GM12878 (cell line): ENCODE results near the gene PPP1R7. TPM values are rescaled to one million over a fixed set of nuclear protein-coding genes. Genes with fewer than 3 reads are reported as not detected.
A peak's percentile ranks its signal among the peaks of the same experiment; 100 is the strongest.

Experiments used
- ATAC-seq: fragments of 200-7000 bp; cut with Tn5 transposase; 3 replicates; pipeline ENCODE4 v1.9.1; 2020; ENCODE audit warnings: mild to moderate bottlenecking, moderate library complexity
- BruUV-seq: library from RNA; stranded (reverse); fragments of 400-500 nt; replicated peaks from 2 replicates; lab custom pipeline; 2021; lab: Mats Ljungman, UMichigan
- CTCF ChIA-PET: fragments of 300-600 bp; sonication (Branson Sonifier 250); formaldehyde crosslinking; extraction: SDS; loops from one replicate; lab custom pipeline; 2021; ENCODE audit warnings: inconsistent platforms; lab: Yijun Ruan, JAX
- POLR2A ChIA-PET: fragments of 350-600 bp; formaldehyde crosslinking; extraction: SDS; loops from one replicate; lab custom pipeline; 2021; ENCODE audit warnings: inconsistent platforms; lab: Charles Lee
- RAD21 ChIA-PET: fragments of 300-600 bp; sonication (Branson Sonifier 250); formaldehyde crosslinking; loops from one replicate; lab custom pipeline; 2023; ENCODE audit warnings: antibody characterized with exemption; ENCODE audit not compliant: unreplicated experiment; lab: Charles Lee
- SMC1A ChIA-PET: fragments of 300-600 bp; sonication (Branson Sonifier 250); formaldehyde crosslinking; loops from one replicate; lab custom pipeline; 2023; ENCODE audit not compliant: unreplicated experiment, uncharacterized antibody; lab: Charles Lee
- DNase-seq: peaks from one replicate; pipeline ENCODE4 v3.0.0-alpha.2; 2011; ENCODE audit warnings: low read depth, low spot score
- FAIRE-seq: peaks from 3 replicates; lab custom pipeline; 2011; peaks lifted over from hg19 to GRCh38; lab: Jason Lieb, UNC
- H2AFZ ChIP-seq: 2 replicates; pipeline ENCODE4 v1.6.0; 2011; ENCODE audit warnings: low read depth, low read length, control low read depth; ENCODE audit not compliant: control insufficient read depth
- H3K27ac ChIP-seq: 2 replicates; pipeline ENCODE4 v1.5.1; 2011; ENCODE audit warnings: control low read depth; ENCODE audit not compliant: control insufficient read depth, insufficient read depth
- H3K27me3 ChIP-seq, 2 experiments: replicated peaks in 1 of 2; 2 replicates each; pipeline versions ENCODE4 v1.6.0 to v1.6.1; 2011; ENCODE audit warnings: low read length in 1 of 2; ENCODE audit not compliant: control insufficient read depth in 2 of 2, insufficient read depth in 2 of 2
- H3K36me3 ChIP-seq, 2 experiments: 2 replicates each; pipeline ENCODE4 v1.5.1; 2011; ENCODE audit warnings: low read length in 1 of 2; ENCODE audit not compliant: control insufficient read depth in 2 of 2, insufficient read depth in 2 of 2
- H3K4me1 ChIP-seq: 2 replicates; pipeline ENCODE4 v1.6.1; 2011; ENCODE audit warnings: mild to moderate bottlenecking, low read length, moderate library complexity, mixed read lengths; ENCODE audit not compliant: control insufficient read depth, insufficient read depth
- H3K4me2 ChIP-seq: 2 replicates; pipeline ENCODE4 v1.6.0; 2011; ENCODE audit warnings: control low read depth; ENCODE audit not compliant: control insufficient read depth, insufficient read depth
- H3K4me3 ChIP-seq: fragments of 200-600 bp; sonication (generic); 2 replicates; pipeline ENCODE4 v1.5.1; 2016
- H3K79me2 ChIP-seq: 2 replicates; pipeline ENCODE4 v1.6.0; 2011; ENCODE audit warnings: low read length; ENCODE audit not compliant: control insufficient read depth, insufficient read depth
- H3K9ac ChIP-seq: 2 replicates; pipeline ENCODE4 v1.8.0; 2011; ENCODE audit warnings: low read length, control low read depth, mixed read lengths; ENCODE audit not compliant: control insufficient read depth, insufficient read depth
- H3K9me3 ChIP-seq: replicated peaks from 3 replicates; pipeline ENCODE4 v1.5.1; 2011; ENCODE audit warnings: mild to moderate bottlenecking, low read length; ENCODE audit not compliant: control insufficient read depth, insufficient read depth
- H4K20me1 ChIP-seq: 2 replicates; pipeline ENCODE4 v1.6.0; 2011; ENCODE audit not compliant: control insufficient read depth, insufficient read depth
- EZH2 ChIP-seq: IDR thresholded peaks from 2 replicates; pipeline ENCODE4 v1.6.1; 2012; ENCODE audit warnings: low read depth, mild to moderate bottlenecking, control low read depth, inconsistent platforms, low read length, borderline replicate concordance; ENCODE audit not compliant: control insufficient read depth
- FOS ChIP-seq: IDR thresholded peaks from 3 replicates; pipeline ENCODE4 v1.6.1; 2011; ENCODE audit warnings: borderline replicate concordance; ENCODE audit not compliant: insufficient read length; ENCODE audit errors: extremely low read depth
- HCFC1 ChIP-seq: fragments of 150-350 bp; IDR thresholded peaks from 2 replicates; pipeline ENCODE4 v1.6.1; 2014; ENCODE audit warnings: low read length
- MYB ChIP-seq: fragments of 150-350 bp; IDR thresholded peaks from 2 replicates; pipeline ENCODE4 v1.6.1; 2014; ENCODE audit warnings: mild to moderate bottlenecking, low read depth, low read length, borderline replicate concordance
- NR2C1 ChIP-seq: fragments of 450-650 bp; IDR thresholded peaks from 2 replicates; pipeline ENCODE4 v1.6.1; 2017; ENCODE audit warnings: antibody characterized with exemption, mild to moderate bottlenecking, moderate library complexity
- RELB ChIP-seq: fragments of 450-650 bp; IDR thresholded peaks from 2 replicates; pipeline ENCODE4 v1.6.1; 2017; ENCODE audit warnings: low read depth, mild to moderate bottlenecking, moderate library complexity
- RFX5 ChIP-seq: IDR thresholded peaks from 2 replicates; pipeline ENCODE4 v1.6.1; 2011; ENCODE audit warnings: low read depth, low read length, improper control_type of control experiment
- TBL1XR1 ChIP-seq: IDR thresholded peaks from 2 replicates; pipeline ENCODE4 v1.6.1; 2012; ENCODE audit warnings: low read depth, low read length, improper control_type of control experiment
- TCF7 ChIP-seq: IDR thresholded peaks from 2 replicates; pipeline ENCODE4 v1.6.1; 2014; ENCODE audit warnings: antibody characterized with exemption, borderline replicate concordance
- ZSCAN29 ChIP-seq: fragments of 450-650 bp; IDR thresholded peaks from 2 replicates; pipeline ENCODE4 v1.6.1; 2017; ENCODE audit warnings: mild to moderate bottlenecking, moderate library complexity
- WGBS: methylation state at CpG from one replicate; pipeline ENCODE4 v1.1.6; 2016; ENCODE audit warnings: low lambda C conversion rate; ENCODE audit not compliant: insufficient replicate concordance, insufficient coverage; ENCODE audit errors: missing lambda C conversion rate; 5-methylcytosine and 5-hydroxymethylcytosine counted together
- in situ Hi-C: fragments of 300-500 bp; cut with MboI; formaldehyde crosslinking; loops from 9 replicates; pipeline ENCODE4 v1.14.3; 2018; ENCODE audit warnings: mixed read lengths
- intact Hi-C: fragments of 100-400 bp; cut with micrococcal nuclease; formaldehyde crosslinking; loops from one replicate; pipeline ENCODE4 v1.14.2; 2022; ENCODE audit not compliant: unreplicated experiment
- polyA plus RNA-seq, 11 experiments: library from polyadenylated mRNA; depleted of rRNA in 4 of 11; unstranded in 6 of 11; stranded (reverse) in 5 of 11; fragments of >200 nt; fragmentation: Nextera tagmentation in 4 of 11; fragmentation: Illumina TruSeq in 1 of 11; extraction: Ambion mirVana in 4 of 11; extraction: Trizol in 1 of 11; gene quantifications; 1 replicate in 1 of 11; 2 replicates in 10 of 11; pipeline versions ENCODE4 v1.2.1 to v1.2.3, GENCODE V29; 2011 to 2016; ENCODE audit warnings: inconsistent platforms in 2 of 11, missing spikeins in 2 of 11, low read depth in 1 of 11
- total RNA-seq, 4 experiments: library from RNA; depleted of rRNA in 3 of 4; stranded (reverse); fragments of >200 nt in 3 of 4; fragmentation: Illumina TruSeq in 1 of 4; extraction: Trizol in 1 of 4; gene quantifications; 2 replicates each; pipeline versions ENCODE4 v1.2.1 to v1.2.3, GENCODE V29; 2013 to 2021
- TF ChIP-seq, protein P1 (sequence below): fragments of 450-650 bp; formaldehyde crosslinking; IDR thresholded peaks from 2 replicates; pipeline ENCODE4 v1.5.0; 2022; ENCODE audit warnings: mild to moderate bottlenecking, missing genetic modification characterization

The PPP1R7 gene
- total and polyA plus RNA-seq, 10 of the 15 experiments (the other 5 are each of a cell fraction or from before 2014, with no cell fraction given) = 78.5 to 174 (median 93.7) TPM

- BruUV-seq = no TSS peak
- H3K27me3 ChIP-seq = no peaks in the 10 kb centered on the region
- in situ Hi-C loops (loop anchor here (5.0 kb wide), 1 partner anchor 142 kb away; no protein-coding TSS in a partner anchor), intact Hi-C loops (loop anchor here (5.0 to 10.0 kb wide), 2 partner anchors 142 to 364 kb away; no protein-coding TSS in a partner anchor)
- no peak overlapping the region for H3K4me2 ChIP-seq
- H3K79me2 ChIP-seq = no peaks in the 10 kb centered on the region
- no peak for FAIRE-seq
- H2AFZ ChIP-seq = peak overlapping the region; percentile 21; the same call in 1 of the 2 replicates
- H3K4me3 ChIP-seq = peak overlapping the region; percentile 75
- CTCF ChIA-PET = interaction anchor here (0.7 to 2.1 kb wide), 17 partner anchors 43 to 660 kb away, joined by 3 to 27 read pairs (median 4); no protein-coding TSS in a partner anchor
- no peaks in the 10 kb centered on the region for H3K4me1 ChIP-seq
- H4K20me1 ChIP-seq = no peaks in the 10 kb centered on the region
- H3K9me3 ChIP-seq = no peaks in the 10 kb centered on the region
- 0 out of 2 replicates have a peak, but pooled peaks have one; percentile 30 for TF ChIP-seq RELB
- no peak for TF ChIP-seq HCFC1
- no peaks in the 10 kb centered on the region for H3K36me3 ChIP-seq
- RAD21 ChIA-PET = interaction anchor here (0.7 to 2.1 kb wide), 15 partner anchors 69 to 468 kb away, joined by 3 to 23 read pairs (median 3); partner anchors contain the start of genes DTYMK, MTERF4, PASK and PPP1R7
- no peak overlapping the region for H3K9ac ChIP-seq
- no peak overlapping the region for H3K27ac ChIP-seq
- SMC1A ChIA-PET = interaction anchor here (0.9 to 1.9 kb wide), 14 partner anchors 11 to 514 kb away, joined by 3 to 9 read pairs (median 4); no protein-coding TSS in a partner anchor
- POLR2A ChIA-PET = no interaction called here
- no peak for ATAC-seq
- 38% methylated on average over 4 of the region's 4 CpGs for WGBS
- no peak for DNase-seq
Observed at GRCh38 chr2:241219030-241219382, 68.7 kb downstream of the PPP1R7 start.

DNA sequence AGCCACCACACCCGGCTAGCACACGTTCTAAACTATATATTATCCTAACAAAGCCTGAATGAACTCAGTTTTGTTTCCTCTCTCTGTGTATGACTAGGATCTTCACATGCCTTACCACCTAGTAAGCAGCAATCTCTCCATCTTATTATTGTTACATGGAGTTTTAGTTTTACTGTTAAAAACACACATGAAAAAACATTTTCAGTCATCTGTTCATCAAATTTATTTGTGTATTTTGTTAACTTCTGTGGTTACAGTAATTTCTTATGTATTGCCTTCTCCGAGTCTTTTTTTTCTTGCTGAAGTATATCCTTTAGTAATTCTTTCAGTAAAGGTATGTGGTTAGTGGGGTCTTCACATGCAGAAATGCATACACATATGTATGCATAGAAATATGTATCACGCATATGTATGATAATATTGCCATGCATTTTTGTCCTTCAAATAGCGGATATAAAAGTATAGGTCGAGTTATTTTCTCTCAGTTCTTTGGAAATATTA lies 69.6 kb downstream of the PPP1R7 start:
- no peak overlapping the region for H3K4me3 ChIP-seq
- BruUV-seq = no TSS peak
- ChIA-PET CTCF (interaction anchor here (0.9 to 2.1 kb wide), 3 partner anchors 172 to 659 kb away, joined by 3 to 27 read pairs (median 9); no protein-coding TSS in a partner anchor), RAD21 (interaction anchor here (1.9 to 2.1 kb wide), 2 partner anchors 142 to 172 kb away, joined by 13 to 23 read pairs; no protein-coding TSS in a partner anchor), SMC1A (interaction anchor here (1.6 to 1.9 kb wide), 2 partner anchors 143 to 173 kb away, joined by 5 to 9 read pairs; no protein-coding TSS in a partner anchor), POLR2A (no interaction called here)
- no peak overlapping the region for H2AFZ ChIP-seq
- H4K20me1 ChIP-seq = no peaks in the 10 kb centered on the region
- FAIRE-seq = no peak
- no peaks in the 10 kb centered on the region for H3K27me3 ChIP-seq
- intact Hi-C loops = loop anchor here (5.0 to 10.0 kb wide), 2 partner anchors 143 to 365 kb away; no protein-coding TSS in a partner anchor
- H3K36me3 ChIP-seq = no peaks in the 10 kb centered on the region
- H3K9me3 ChIP-seq = no peaks in the 10 kb centered on the region
- 78% methylated on average over 6 of the region's 6 CpGs for WGBS
- H3K9ac ChIP-seq = no peak overlapping the region
- H3K79me2 ChIP-seq = no peaks in the 10 kb centered on the region
- DNase-seq = no peak
- no peak overlapping the region for H3K4me2 ChIP-seq
- no peak for ATAC-seq
- no peaks in the 10 kb centered on the region for H3K4me1 ChIP-seq
- in situ Hi-C loops = loop anchor here (5.0 kb wide), 1 partner anchor 143 kb away; no protein-coding TSS in a partner anchor
- no peak overlapping the region for H3K27ac ChIP-seq
- TF ChIP-seq TBL1XR1 = no peak
- no peak for TF ChIP-seq MYB
- TF ChIP-seq RFX5 = no peak
- no peak for TF ChIP-seq FOS
- TF ChIP-seq TCF7 = no peak
- TF ChIP-seq EZH2 = no peak
- TF ChIP-seq, protein P1, sequence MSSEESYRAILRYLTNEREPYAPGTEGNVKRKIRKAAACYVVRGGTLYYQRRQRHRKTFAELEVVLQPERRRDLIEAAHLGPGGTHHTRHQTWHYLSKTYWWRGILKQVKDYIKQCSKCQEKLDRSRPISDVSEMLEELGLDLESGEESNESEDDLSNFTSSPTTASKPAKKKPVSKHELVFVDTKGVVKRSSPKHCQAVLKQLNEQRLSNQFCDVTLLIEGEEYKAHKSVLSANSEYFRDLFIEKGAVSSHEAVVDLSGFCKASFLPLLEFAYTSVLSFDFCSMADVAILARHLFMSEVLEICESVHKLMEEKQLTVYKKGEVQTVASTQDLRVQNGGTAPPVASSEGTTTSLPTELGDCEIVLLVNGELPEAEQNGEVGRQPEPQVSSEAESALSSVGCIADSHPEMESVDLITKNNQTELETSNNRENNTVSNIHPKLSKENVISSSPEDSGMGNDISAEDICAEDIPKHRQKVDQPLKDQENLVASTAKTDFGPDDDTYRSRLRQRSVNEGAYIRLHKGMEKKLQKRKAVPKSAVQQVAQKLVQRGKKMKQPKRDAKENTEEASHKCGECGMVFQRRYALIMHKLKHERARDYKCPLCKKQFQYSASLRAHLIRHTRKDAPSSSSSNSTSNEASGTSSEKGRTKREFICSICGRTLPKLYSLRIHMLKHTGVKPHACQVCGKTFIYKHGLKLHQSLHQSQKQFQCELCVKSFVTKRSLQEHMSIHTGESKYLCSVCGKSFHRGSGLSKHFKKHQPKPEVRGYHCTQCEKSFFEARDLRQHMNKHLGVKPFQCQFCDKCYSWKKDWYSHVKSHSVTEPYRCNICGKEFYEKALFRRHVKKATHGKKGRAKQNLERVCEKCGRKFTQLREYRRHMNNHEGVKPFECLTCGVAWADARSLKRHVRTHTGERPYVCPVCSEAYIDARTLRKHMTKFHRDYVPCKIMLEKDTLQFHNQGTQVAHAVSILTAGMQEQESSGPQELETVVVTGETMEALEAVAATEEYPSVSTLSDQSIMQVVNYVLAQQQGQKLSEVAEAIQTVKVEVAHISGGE (CRISPR knock-in tag) = no peak
- TF ChIP-seq ZSCAN29 = no peak
- TF ChIP-seq NR2C1 = no peak
